AG04449 (cell line): ENCODE measurements around the gene ERMARD.

Experiments used
- CTCF ChIA-PET: fragments of 350-600 bp; formaldehyde crosslinking; extraction: SDS; loops from one replicate; lab custom pipeline; 2021; ENCODE audit warnings: antibody characterized with exemption; lab: Yijun Ruan, JAX
- POLR2A ChIA-PET: fragments of 400-600, 350-600 bp; formaldehyde crosslinking; extraction: SDS; loops from one replicate; lab custom pipeline; 2020; ENCODE audit warnings: antibody characterized with exemption, inconsistent platforms; lab: Yijun Ruan, JAX
- DNase-seq: peaks from one replicate; pipeline ENCODE4 v3.0.0-alpha.2; 2010; ENCODE audit warnings: low read depth, low spot score
- H3K4me3 ChIP-seq: 2 replicates; pipeline ENCODE4 v1.5.1; 2011; ENCODE audit warnings: low read depth, mild to moderate bottlenecking, control low read depth, low read length
- TF ChIP-seq, protein P1 (sequence below): IDR thresholded peaks from one replicate; pipeline ENCODE4 v1.5.1; 2011; ENCODE audit warnings: mild to moderate bottlenecking, moderate library complexity, low read length, control low read depth, inconsistent platforms; ENCODE audit not compliant: insufficient read depth; ENCODE audit errors: missing control alignments

The ERMARD gene

DNA sequence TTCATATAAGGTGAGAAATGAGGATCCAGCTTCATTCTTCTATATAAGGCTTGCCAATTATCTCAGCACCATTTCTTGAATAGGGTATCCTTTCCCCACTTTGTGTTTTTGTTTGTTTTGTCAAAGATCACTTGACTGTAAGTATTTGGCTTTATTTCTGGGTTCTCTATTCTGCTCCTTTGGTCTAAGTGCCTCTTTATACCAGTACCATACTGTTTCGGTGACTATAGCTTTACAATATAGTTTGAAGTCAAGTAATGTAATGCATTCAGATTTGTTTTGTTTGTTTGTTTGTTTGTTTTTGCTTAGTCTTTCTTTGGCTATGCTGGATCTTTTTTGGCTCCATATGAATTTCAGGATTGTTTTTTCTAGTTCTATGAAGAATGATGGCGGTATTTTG lies 64.6 kb downstream of the ERMARD start:
- ChIA-PET CTCF (interaction anchor here (1.1 kb wide), 1 partner anchor 16 kb away, joined by 4 read pairs; no protein-coding TSS in a partner anchor), POLR2A (no interaction called here)
- H3K4me3 ChIP-seq = no peak overlapping the region
- TF ChIP-seq, protein P1, sequence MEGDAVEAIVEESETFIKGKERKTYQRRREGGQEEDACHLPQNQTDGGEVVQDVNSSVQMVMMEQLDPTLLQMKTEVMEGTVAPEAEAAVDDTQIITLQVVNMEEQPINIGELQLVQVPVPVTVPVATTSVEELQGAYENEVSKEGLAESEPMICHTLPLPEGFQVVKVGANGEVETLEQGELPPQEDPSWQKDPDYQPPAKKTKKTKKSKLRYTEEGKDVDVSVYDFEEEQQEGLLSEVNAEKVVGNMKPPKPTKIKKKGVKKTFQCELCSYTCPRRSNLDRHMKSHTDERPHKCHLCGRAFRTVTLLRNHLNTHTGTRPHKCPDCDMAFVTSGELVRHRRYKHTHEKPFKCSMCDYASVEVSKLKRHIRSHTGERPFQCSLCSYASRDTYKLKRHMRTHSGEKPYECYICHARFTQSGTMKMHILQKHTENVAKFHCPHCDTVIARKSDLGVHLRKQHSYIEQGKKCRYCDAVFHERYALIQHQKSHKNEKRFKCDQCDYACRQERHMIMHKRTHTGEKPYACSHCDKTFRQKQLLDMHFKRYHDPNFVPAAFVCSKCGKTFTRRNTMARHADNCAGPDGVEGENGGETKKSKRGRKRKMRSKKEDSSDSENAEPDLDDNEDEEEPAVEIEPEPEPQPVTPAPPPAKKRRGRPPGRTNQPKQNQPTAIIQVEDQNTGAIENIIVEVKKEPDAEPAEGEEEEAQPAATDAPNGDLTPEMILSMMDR = no peak
- DNase-seq = no peak

DNA sequence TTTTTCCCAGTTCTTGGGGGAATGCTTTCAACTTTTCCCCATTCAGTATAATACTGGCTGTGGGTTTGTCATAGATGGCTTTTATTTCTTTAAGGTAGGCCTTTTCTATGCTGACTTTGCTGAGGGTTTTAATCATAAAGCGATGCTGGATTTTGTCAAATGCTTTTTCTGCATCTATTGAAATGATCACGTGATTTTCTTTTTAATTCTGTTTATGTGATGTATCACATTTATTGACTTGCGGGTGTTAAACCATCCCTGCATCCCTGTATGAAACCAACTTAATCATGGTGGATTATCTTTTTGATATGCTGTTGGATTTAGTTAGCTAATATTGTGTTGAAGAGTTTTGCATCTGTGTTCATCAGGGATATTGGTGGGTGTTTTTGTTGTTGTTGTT lies 65.6 kb downstream of the ERMARD start:
- TF ChIP-seq, protein P1 = no peak
- POLR2A ChIA-PET = no interaction called here
- DNase-seq = no peak
- no peak overlapping the region for H3K4me3 ChIP-seq
- CTCF ChIA-PET = interaction anchor here (1.0 to 1.1 kb wide), 2 partner anchors 15 to 27 kb away, joined by 3 to 4 read pairs; no protein-coding TSS in a partner anchor

DNA sequence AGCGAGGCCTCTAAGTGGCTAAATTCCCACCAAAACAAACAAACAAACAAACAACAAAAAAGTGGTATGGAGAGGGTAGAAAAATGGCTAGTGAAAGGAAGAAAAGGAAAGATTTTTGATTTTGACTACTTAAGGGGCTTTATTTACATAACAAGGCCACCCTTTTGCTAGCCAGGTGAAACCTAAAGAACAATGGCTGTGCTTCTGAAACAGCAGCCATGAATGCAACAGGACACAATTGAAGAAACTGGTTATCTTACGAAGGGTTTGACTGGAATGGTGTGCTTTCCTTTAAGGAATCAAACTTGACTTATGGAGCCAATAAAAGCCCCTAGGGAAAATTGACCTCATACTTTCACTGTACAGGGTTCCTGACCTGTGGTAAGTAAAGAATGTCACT lies 68.9 kb downstream of the ERMARD start:
- TF ChIP-seq, protein P1 = no peak
- no peak for DNase-seq
- H3K4me3 ChIP-seq = no peak overlapping the region
- ChIA-PET CTCF (interaction anchor here (3.3 kb wide), 1 partner anchor 11 kb away, joined by 25 read pairs; no protein-coding TSS in a partner anchor), POLR2A (no interaction called here)

DNA sequence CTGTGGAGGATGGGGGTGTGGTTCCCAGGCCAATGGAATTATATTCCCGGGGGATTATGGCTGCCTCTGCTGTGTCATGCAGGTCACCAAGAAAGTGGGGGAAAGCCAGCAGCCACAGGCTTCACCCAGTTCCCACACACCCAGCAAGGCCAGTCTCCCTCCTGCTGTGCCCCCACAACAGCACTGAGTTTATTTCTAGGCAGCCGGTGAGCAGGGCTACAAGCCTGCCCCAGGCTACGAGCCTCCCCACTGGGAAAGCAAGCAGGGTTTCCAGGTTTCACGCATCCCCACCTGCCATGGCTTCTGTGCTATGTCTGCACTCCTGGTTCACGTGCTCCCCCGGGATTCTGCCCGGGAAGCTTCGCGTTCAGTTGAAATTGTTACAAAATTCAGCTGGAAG lies 72.6 kb downstream of the ERMARD start:
- ChIA-PET CTCF (interaction anchor here (2.5 to 3.3 kb wide), 2 partner anchors 8 to 693 kb away, joined by 6 to 25 read pairs; no protein-coding TSS in a partner anchor), POLR2A (no interaction called here)
- no peak for DNase-seq
- H3K4me3 ChIP-seq = no peak overlapping the region
- TF ChIP-seq, protein P1 = no peak

DNA sequence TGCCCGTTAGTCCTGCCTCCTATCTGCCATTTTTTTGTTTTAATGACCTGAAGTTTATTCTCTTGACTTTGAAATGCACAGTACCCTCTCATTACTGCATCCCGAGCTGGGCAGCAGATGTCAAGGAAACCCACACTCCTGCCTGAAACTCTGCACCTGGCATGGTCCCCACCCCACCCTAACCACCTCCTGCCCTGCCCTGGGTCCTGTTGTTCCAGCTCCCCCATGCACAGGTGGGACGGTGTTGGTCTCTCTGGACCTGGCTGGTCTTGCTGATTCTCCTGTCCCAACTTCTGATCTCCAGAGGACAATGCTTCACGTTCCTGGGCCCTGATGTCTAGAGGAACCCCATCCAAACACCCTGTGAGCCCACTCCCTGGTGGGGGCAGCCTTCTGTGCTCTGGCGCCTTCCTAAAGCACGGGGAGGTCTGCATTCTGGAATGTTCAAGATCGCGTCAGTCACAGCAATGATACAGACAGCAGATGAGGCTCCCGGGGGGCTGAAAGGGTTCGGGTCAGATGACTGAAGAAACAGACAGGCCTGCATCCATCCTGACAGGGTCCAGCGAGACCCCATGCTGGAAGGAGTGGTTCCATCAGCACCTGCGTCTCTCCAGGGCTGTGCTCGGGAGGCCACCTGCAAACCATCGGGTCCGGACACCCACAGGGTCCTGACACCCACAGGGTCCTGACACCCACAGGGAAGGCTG lies 73.6 kb downstream of the ERMARD start:
- TF ChIP-seq, protein P1 = no peak
- H3K4me3 ChIP-seq = no peak overlapping the region
- DNase-seq = no peak
- ChIA-PET CTCF (no interaction called here), POLR2A (no interaction called here)

DNA sequence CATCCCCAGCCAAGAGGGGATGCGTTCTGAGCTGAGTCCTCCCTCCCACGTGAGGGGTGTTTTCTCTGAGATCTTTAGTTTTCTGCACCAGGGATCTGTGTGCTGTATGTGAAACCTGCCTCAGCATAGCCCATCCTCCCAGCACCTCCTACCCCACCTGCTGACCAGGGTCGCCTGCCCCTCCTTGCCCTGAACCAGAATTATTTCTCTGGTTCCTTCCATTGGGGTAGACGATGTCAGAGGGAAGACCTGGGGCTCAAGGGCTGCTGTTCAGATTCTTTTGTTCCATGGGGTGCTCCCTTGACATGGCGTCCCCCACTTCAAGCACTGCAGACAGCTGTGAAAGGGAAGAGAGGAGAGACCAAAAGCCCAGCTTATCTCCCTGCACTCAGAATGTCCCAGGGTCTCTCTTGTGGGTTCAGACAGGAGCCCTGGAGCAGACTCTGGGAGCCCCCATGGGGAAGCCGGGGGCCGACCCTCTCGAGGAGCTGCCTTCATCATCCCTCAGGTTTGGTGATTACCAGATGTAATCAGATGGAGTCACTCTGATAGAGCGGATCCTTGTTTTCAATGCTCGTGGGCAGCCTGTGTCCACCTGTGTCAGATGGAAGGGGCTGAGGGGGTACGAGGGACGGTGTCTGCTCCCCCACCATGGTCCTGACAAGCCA lies 74.3 kb downstream of the ERMARD start:
- DNase-seq = no peak
- CTCF ChIA-PET = no interaction called here
- POLR2A ChIA-PET = no interaction called here
- H3K4me3 ChIP-seq = no peak overlapping the region
- TF ChIP-seq, protein P1 = no peak
